CD4-positive, alpha-beta T cell treated with Interleukin-4 for 1 hour (primary cell): ENCODE data around the gene BAG2.

Source experiments
- DNase-seq, 2 donors: peaks; one replicate each; pipeline ENCODE4 v3.0.0-alpha.2; 2020 to 2022

BAG2 gene

DNA sequence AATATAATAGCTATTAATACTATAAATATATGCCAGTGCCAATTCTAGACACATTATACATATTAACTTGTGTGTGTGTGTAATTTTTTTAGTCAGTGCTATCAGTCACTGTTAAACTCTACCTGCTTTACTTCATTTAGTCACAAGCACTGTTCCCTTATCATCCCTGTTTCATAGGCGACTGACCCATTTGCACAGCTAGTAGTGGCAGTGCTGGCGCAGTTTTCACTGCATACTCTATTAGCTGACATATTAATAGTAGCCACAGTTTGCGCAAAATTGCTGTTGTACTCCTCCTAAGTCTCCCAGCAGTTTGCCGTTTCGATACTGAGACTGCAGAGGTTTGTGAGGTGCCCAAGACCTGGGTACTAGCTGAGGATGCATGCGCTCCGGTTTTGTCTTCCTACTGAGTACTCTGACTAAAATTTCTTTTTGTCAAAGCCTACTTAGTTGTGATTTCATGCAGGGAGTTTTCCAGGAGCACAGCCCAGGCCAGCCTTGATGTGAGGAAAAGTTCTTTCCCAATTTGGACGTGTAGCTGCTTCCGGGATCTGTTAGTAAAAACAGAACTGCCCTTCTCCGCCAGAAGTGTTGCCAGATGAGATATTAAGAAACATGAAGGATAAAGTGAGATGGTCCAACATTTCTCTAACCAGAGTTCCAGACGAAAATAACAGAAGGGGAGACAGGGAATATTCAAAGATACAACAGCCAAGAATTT lies 5.6 kb downstream of the BAG2 start:
- DNase-seq = no peak

DNA sequence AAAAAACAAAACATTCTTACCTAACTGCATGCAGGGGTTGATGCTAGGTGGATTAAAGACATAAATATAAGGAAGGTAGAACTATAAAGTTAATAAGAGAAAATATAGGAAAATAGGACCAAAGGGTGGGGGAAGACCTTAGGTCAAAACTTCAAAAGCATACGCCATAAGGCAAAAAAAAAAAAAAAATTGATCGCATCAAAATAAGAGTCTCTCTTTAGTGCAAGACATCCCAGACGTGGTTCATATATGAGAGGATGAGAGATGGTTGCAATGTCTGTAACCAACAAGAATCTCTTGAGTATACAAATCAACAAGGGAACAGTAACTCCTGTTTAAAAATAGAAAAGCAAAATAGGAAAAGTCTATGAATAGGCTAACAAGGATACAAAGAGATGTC lies 8.5 kb downstream of the BAG2 start:
- no peak for DNase-seq

GRCh38 chr6:57182017-57182432 lies 9.9 kb downstream of the BAG2 start:
- DNase-seq = no peak

DNA sequence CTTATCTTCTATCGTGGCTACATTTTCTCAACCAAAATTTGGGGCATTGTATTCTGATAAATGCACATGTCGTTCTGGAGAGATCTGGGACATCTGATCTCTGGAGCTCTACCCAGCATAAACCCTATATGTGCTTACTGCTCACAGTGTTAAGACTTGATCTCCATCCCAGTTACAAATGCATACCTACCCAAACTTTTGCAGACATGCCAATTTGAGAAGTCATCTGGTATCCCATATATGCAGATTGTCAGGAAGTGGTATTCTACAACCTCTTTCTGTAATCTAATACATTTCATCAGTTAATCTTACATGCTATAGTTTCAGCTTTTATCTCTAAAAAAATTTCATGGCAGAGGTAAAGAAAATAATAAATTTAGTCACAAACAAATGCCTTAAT lies 11.2 kb downstream of the BAG2 start:
- DNase-seq = no peak

DNA sequence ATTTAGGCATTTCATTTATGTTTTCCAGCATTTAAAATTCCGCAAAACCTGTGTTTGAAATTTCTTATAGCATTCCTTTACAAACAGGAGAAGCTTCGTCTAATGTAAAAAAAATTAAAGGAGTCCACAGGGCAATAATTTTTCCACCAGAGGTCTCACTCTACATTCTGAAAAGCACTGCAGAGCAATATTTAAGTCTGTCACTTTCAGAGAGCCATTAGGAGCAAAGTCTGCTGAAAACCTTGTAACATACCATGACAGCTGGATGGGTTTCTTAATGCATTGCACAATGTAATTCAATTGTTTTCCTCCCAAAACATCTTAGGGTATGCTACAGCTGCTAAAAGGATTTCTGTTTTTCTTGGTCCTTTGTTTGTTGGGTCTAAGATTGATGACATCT lies 18.0 kb downstream of the BAG2 start:
- DNase-seq = no peak

GRCh38 chr6:57193177-57193576 lies 21.1 kb downstream of the BAG2 start:
- DNase-seq = no peak

DNA sequence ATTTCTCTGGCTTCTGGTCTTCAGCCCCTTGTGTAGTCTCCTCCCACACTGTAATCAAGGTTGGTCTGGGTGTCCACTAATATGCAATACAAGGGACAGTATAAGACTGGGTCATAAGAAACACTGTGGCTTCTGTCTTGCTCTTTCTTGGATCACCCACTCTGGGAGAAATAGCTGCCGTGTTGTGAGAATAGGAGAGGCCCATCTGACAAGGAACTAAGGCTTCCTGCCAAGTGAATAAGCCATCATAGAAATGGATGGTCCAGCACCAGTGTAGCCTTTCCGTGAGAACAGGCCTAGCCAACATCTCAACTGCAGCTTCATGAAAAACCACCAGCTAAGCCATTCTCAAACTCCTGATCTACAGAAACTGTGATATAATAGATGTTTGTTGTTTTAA lies 23.3 kb downstream of the BAG2 start:
- no peak for DNase-seq

GRCh38 chr6:57198926-57199636 lies 27.0 kb downstream of the BAG2 start:
- no peak for DNase-seq

- no peak for DNase-seq
Observed at GRCh38 chr6:57201718-57202117, 29.6 kb downstream of the BAG2 start.

GRCh38 chr6:57205550-57206328 lies 33.6 kb downstream of the BAG2 start:
- DNase-seq = no peak

- DNase-seq = no peak
Observed at GRCh38 chr6:57207141-57207540, 35.0 kb downstream of the BAG2 start.

DNA sequence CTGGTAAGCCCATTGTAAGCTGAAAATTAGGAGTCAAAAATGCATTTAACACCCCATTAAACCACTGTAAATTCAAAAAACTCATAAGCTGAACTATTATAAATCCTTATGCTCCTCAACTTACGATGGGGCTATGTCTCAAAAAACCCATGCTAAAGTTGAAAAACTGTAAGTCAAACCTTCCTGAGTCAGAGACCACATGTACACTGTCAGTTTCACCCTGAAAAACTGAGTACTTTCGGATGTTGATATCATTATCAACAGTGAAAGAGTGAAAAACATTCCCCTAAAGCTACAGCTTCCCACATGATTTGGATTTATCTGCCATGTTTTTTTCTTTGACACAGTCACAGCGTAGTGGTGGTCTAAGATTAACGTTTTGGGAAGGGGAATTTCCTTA lies 35.7 kb downstream of the BAG2 start:
- DNase-seq = no peak

- no peak for DNase-seq
Observed at GRCh38 chr6:57209030-57209429, 36.9 kb downstream of the BAG2 start.

- DNase-seq = no peak
Observed at GRCh38 chr6:57210060-57210459, 37.9 kb downstream of the BAG2 start.

- DNase-seq = no peak
Observed at GRCh38 chr6:57215260-57215659, 43.1 kb downstream of the BAG2 start.

DNA sequence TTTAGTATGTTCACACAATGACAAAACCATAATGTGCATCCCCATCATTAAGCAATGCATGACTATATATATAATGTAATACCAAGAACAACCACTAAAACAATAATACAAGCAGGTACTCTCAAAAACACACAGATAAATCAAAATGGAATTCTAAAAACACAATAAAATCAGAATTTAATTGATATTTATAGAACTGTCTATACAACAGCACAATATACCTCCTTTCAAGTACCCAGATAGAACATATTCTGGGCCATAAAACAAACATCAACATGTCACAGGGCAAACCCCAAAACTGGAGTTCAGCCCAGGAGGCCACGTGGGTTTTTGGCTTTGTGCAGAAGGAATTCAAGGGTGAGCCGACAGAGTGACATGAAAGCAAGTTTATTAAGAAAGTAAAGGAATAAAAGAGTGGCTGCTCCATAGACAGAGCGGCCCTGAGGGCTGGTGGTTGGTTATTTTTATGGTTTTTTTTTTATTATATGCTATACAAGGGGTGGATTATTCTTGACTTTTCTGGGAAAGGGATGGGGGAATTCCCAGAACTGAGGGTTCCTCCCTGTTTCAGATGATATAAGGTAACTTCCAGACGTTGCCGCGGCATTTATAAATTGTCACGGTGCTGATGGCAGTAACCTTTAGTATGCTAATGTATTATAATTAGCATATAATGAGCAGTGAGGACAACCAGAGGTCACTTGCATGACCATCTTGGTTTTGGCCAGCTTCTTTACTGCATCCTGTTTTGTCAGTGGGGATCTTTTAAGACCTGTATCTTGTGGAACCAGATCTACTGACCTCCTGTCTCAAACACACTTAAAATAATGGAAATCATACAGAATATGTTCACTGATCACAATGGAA lies 44.3 kb downstream of the BAG2 start:
- DNase-seq = peak in 1 of 2 donors; percentile 4

DNA sequence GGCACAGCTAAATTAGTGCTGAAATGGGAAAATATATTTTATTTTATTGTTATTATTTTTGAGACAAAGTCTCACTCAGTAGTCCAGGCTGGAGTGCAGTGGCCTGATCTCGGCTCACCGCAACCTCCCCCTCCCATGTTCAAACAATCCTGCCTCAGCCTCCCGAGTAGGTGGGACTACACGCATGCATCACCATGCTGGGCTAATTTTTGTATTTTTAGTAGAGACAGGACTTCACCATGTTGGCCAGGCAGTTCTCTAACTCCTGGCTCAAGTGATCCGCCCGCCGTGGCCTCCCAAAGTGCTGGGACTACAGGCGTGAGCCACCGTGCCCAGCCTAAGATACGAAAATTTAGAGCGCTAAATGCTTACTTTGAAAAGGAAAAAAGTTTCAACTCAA lies 45.1 kb downstream of the BAG2 start:
- no peak for DNase-seq

DNA sequence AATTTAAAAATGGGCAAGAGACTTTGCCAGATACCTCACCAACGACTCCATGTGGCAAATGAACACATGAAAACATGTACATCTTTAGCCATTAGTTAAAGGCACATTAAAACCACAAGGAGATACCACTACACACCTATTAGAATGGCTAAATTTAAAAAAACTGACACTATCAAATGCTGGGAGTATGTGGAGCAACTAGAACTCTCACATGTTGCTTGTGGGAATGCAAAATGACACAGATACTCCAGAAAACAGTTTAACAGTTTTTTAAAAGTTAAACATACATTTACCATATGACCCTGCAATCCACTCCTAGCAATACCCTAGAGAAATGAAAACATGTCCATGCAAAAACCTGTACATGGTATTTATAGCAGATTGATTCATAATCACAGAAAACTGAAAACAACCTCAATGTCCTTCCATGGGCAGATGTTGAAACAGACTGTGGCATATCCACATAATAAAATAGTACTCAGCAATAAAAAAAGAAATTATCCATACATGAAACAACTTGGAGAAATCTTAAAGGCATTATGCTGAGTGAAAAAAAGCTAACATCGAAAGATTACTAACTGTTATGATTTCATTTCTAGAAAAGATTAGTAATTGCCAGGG lies 48.1 kb downstream of the BAG2 start:
- no peak for DNase-seq

DNA sequence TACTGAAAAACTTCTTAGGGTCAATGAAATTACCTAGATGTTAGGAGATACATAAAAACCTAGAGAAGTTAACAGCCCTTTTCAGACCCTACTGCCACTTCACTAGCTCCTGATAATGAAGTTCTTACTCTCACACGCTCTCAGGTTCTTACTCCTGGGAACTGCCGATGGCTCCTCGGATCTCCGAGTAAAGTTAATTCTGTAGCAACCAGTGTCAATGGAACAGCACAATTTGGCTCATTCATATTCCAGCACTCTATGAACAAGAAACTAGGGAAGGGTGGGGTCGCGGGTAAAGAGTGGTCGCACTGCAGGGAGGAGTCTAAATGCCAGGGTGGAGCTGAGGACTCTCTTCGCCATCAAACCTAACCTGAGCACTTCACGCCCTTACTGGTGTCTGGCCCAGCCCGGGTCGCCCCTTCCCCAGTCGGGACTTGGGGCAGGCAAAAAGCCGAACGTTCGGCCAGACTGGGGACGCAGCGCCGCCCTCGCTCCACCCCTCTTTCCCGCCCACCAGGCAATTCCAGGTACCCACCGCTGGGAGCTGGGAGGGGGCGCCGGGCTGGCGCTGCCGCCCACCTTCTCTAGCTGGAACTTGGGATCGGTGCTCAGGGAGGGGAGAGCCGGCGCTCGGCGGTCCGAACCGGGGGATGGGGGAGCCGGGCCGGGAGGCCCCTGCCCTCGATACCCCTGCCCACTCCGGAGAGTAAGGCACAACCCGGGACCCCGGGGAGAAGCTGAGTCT lies 49.2 kb downstream of the BAG2 start:
- peak; percentile 29 to 45 for DNase-seq

DNA sequence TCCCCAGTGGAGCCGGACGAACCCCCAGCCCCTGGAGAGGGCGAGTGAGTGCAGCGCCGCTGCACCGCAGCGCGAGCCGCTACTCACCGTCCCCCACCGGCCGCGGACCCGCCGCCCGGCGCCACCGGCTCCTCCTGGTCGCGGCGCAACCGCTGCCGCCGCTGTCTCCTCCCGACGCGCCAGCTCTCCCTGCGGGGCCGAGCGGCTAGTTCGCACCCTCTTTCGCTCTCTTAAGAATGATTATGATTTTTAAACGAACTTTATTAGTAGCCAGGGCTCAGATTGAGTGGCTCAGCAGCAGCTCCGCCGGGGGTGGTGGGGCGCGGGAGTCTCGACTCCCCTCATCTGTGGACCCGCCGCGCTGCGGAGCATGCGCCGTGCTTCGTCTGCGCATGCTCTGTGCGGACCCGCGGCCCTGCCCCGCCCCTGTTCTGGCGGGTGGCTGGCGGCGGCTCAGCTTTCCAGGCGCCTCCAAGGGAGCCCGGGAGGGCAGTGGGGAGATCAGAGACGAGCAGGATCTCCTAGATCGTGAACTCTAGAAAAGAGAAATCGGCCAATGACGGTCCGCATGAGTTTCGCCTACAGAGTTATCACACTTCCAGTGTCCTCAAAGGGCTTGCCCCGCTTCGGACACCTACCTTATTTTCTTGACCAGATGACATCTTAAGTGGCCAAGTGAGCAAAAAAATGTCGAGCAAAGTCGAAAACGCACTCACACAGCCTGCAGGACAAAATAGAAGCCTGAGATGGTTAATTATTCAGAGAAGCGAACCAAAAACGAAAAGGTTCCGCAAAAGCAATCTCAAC lies 50.0 kb downstream of the BAG2 start, which contains the start of gene RAB23:
Gene RAB23 (minus strand): TSS at position 372 of the 807 bp plus-strand sequence. CDS start 11,927 bp downstream, outside the sequence.
- DNase-seq = peak; percentile 84 to 86

DNA sequence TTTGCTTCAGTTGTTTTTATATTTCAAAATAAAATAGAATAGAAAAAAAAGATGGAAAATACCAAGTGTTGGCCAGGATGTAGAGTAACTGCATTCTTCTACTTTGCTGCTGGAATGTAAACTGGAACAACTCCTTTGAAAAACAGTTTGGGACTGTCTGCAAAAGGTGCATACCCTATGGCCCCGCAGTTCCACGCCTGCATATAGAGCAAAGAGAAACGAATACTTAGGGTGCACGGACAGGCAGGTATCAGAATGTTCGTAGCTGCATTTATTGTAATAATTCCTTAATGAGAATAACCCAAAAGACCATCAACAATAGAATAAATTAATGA lies 50.6 kb downstream of the BAG2 start:
- DNase-seq = peak in 1 of 2 donors; percentile 19
